OCI-LY7 (cell line): ENCODE results near the gene MAN1A2.

Source experiments
- CTCF ChIP-seq: fragments of 200-600 bp; sonication (generic); conservative IDR thresholded peaks from 2 replicates; pipeline ENCODE4 v1.5.1; 2014; ENCODE audit warnings: mild to moderate bottlenecking, antibody characterized with exemption, low read length, moderate library complexity, mixed read lengths
- EZH2phosphoT487 ChIP-seq: fragments of 200-600 bp; sonication (generic); IDR thresholded peaks from 2 replicates; pipeline ENCODE4 v1.6.1; 2018; ENCODE audit warnings: low read depth, borderline replicate concordance, mild to moderate bottlenecking, mixed run types, antibody characterized with exemption, low read length, moderate library complexity, mixed read lengths

GRCh38 chr1:117389284-117389683 is 22.0 kb downstream of the MAN1A2 start:
- no peak for TF ChIP-seq CTCF
- no peak for TF ChIP-seq EZH2phosphoT487
